Measurements from ENCODE around the gene TRANK1. TPM values are rescaled to one million over a fixed set of nuclear protein-coding genes. Genes with fewer than 3 reads are reported as not detected.

Gene TRANK1
- total and polyA plus RNA-seq, 2 experiments from 2014 or later, result 1.8 to 6.7 TPM

- H3K27ac Mint-ChIP-seq, result no peak overlapping the region
- H3K36me3 Mint-ChIP-seq (ENCODE audit: low read depth), result peaks cover 23% of the 10 kb centered on the region
- peaks cover 40% of the 10 kb centered on the region for H3K27me3 ChIP-seq (ENCODE audit: insufficient read depth)
- no peaks in the 10 kb centered on the region for H3K9me2 ChIP-seq (ENCODE audit: insufficient read depth)
- H3K4me3 ChIP-seq, result peak overlapping the region; percentile 70
- no peaks in the 10 kb centered on the region for H3K79me2 ChIP-seq (replicated peaks; ENCODE audit: insufficient read depth)
- no peaks in the 10 kb centered on the region for H3F3A ChIP-seq (replicated peaks; ENCODE audit: low read depth)
- no peaks in the 10 kb centered on the region for H4K20me1 ChIP-seq (replicated peaks; ENCODE audit: insufficient read depth)
- peak; percentile 3; the same call in 2 of the 3 replicates for ATAC-seq
- no peak overlapping the region for H3K27ac ChIP-seq (ENCODE audit: low read depth)
- H2AFZ ChIP-seq, result peak overlapping the region; percentile 96
- H3K4me2 ChIP-seq, result peak overlapping the region; percentile 96
- DNase-seq (ENCODE audit: low spot score), result peak; percentile 30
- H3K36me3 ChIP-seq (ENCODE audit: insufficient read depth), result no peaks in the 10 kb centered on the region
- H3K4me1 Mint-ChIP-seq, result peaks cover 14% of the 10 kb centered on the region
- H3K27me3 Mint-ChIP-seq (ENCODE audit: insufficient read depth, low read depth, poor library complexity), result peaks cover 34% of the 10 kb centered on the region
- H3K4me1 ChIP-seq (ENCODE audit: insufficient read depth), result peaks cover 11% of the 10 kb centered on the region
- peak overlapping the region; percentile 76 for H3K4me3 Mint-ChIP-seq
- no peak for TF ChIP-seq CTCF (conservative IDR thresholded peaks at IDR 0.05; ENCODE audit: low read depth in 2 of 2)
- TF ChIP-seq ZNF462 (CRISPR knock-in tag; IDR thresholded peaks at IDR 0.05), result no peak
- TF ChIP-seq, protein P1, sequence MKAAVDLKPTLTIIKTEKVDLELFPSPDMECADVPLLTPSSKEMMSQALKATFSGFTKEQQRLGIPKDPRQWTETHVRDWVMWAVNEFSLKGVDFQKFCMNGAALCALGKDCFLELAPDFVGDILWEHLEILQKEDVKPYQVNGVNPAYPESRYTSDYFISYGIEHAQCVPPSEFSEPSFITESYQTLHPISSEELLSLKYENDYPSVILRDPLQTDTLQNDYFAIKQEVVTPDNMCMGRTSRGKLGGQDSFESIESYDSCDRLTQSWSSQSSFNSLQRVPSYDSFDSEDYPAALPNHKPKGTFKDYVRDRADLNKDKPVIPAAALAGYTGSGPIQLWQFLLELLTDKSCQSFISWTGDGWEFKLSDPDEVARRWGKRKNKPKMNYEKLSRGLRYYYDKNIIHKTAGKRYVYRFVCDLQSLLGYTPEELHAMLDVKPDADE (IDR thresholded peaks at IDR 0.05), result no peak
- no peak for TF ChIP-seq ZNF331 (CRISPR knock-in tag; IDR thresholded peaks at IDR 0.05; ENCODE audit: low read depth)
- TF ChIP-seq JUNB (IDR thresholded peaks at IDR 0.05; ENCODE audit: unreplicated experiment), result no peak
- no peak for TF ChIP-seq POLR2AphosphoS5 (IDR thresholded peaks at IDR 0.05; ENCODE audit: low read depth)
- no peak for TF ChIP-seq STAT1 (IDR thresholded peaks at IDR 0.05; ENCODE audit: unreplicated experiment)
- no peak for TF ChIP-seq EZH2phosphoT487 (IDR thresholded peaks at IDR 0.05; ENCODE audit: unreplicated experiment)
- TF ChIP-seq EZH2 (IDR thresholded peaks at IDR 0.05; ENCODE audit: low read depth, unreplicated experiment), result no peak
- TF ChIP-seq REST (IDR thresholded peaks at IDR 0.05; ENCODE audit: unreplicated experiment), result no peak
- no peak for TF ChIP-seq ZNF114 (CRISPR knock-in tag; IDR thresholded peaks at IDR 0.05)
- TF ChIP-seq NANOG (IDR thresholded peaks at IDR 0.05; ENCODE audit: borderline replicate concordance), result no peak
- TF ChIP-seq CREB1 (CRISPR knock-in tag; IDR thresholded peaks at IDR 0.05; ENCODE audit: low read depth), result no peak
- peaks cover 24% of the 10 kb centered on the region for H3K9me3 Mint-ChIP-seq
Observed at GRCh38 chr3:36945333-36945980, 603 bp upstream of the TRANK1 start.
